Liver (tissue), 3 donors: ENCODE results near the gene TBC1D9B.

ENCODE experiments used
- EGR1 ChIP-seq, 2 donors: IDR thresholded peaks; 2 replicates each; pipeline ENCODE4 v1.6.1; 2016 to 2018; ENCODE audit warnings: antibody characterized with exemption in 2 of 2, low read depth in 2 of 2
- FOXA1 ChIP-seq: IDR thresholded peaks from 2 replicates; pipeline ENCODE4 v1.6.1; 2016; ENCODE audit warnings: antibody characterized with exemption
- SP1 ChIP-seq: IDR thresholded peaks from 2 replicates; pipeline ENCODE4 v1.6.1; 2018; ENCODE audit warnings: antibody characterized with exemption, mild to moderate bottlenecking
- TF ChIP-seq, protein P1 (sequence below): fragments of 150-350 bp; IDR thresholded peaks from 2 replicates; pipeline ENCODE4 v1.5.1; 2017; ENCODE audit warnings: improper control_type of control experiment, low read depth, low read length; ENCODE audit not compliant: missing input control
- TF ChIP-seq, protein P2 (sequence below): IDR thresholded peaks from 2 replicates; pipeline ENCODE4 v1.6.1; 2016; ENCODE audit warnings: antibody characterized with exemption
- TF ChIP-seq, protein P3 (sequence below): IDR thresholded peaks from 2 replicates; pipeline ENCODE4 v1.6.1; 2016; ENCODE audit warnings: antibody characterized with exemption
- donor health status: healthy.
- donor health status: healthy.

DNA sequence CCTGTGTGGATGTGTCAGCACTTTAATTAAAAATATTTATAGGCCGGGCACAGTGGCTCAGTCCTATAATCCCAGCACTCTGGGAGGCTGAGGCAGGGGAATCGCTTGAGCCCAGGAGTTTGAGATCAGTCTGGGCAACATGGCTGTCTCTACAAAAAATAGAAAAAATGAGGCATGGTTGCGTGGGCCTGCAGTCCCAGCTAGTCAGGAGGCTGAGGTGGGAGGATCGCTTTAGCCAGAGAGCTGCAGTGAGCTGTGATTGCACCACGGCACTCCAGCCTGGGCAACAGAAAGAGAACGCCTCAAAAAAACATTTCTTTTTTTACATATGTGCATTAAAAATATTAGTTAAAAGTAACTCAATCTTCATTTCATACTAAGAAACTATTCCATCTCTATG lies 6.2 kb downstream of the TBC1D9B start:
- TF ChIP-seq, protein P1, sequence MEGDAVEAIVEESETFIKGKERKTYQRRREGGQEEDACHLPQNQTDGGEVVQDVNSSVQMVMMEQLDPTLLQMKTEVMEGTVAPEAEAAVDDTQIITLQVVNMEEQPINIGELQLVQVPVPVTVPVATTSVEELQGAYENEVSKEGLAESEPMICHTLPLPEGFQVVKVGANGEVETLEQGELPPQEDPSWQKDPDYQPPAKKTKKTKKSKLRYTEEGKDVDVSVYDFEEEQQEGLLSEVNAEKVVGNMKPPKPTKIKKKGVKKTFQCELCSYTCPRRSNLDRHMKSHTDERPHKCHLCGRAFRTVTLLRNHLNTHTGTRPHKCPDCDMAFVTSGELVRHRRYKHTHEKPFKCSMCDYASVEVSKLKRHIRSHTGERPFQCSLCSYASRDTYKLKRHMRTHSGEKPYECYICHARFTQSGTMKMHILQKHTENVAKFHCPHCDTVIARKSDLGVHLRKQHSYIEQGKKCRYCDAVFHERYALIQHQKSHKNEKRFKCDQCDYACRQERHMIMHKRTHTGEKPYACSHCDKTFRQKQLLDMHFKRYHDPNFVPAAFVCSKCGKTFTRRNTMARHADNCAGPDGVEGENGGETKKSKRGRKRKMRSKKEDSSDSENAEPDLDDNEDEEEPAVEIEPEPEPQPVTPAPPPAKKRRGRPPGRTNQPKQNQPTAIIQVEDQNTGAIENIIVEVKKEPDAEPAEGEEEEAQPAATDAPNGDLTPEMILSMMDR, result no peak
- TF ChIP-seq, protein P2, sequence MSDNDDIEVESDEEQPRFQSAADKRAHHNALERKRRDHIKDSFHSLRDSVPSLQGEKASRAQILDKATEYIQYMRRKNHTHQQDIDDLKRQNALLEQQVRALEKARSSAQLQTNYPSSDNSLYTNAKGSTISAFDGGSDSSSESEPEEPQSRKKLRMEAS, result no peak
- TF ChIP-seq EGR1 (IDR thresholded peaks at IDR 0.05; ENCODE audit: low read depth in 2 of 2) (no peak), FOXA1 (no peak), SP1 (no peak)
- TF ChIP-seq, protein P3, sequence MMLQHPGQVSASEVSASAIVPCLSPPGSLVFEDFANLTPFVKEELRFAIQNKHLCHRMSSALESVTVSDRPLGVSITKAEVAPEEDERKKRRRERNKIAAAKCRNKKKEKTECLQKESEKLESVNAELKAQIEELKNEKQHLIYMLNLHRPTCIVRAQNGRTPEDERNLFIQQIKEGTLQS, result no peak
